ENCODE results near the gene COL12A1.

Gene COL12A1

DNA sequence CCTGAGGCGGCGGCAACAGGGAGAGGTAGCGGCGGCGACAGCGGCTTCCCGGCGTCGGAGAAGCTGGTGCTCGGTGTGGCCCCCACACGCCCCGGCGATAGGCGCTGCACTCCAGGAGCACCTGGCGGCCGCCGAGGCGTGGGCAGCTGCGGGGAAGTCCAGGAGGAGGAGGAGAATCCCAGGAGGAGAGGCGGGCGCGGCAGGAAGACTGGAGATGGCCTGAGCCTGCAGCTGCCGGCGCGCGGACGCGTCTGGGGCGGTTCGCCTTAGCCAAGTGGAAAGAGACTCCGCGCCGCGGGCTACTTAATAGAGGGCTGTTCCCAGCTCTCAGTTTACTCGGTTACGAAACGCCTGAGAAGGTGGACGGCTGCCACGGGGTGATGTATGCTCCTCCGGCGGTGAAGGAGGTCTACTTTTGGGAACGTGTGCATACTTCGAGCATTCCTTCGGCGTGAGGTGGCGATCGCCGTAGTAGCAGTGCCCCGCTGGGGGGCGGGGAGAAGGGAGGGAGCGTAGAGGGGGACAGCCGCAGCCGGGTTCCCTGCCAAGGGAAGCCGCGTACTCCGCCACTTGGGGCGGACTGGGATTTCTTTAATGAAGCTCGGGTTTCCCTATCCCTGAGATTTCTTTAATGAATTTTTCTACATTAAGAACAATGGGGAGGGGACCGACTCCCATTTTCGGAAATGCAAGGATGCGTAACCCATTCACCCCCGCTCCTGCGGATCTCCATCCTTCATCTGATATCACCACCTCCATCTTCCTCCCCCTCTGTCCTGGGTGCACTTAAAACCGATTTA, at the start of gene COL12A1:
Gene COL12A1, minus strand, starts transcription at position 278 of the 800 bp plus-strand sequence. CDS start 3,261 bp downstream, outside the sequence.
- DNase-seq: no peak

GRCh38 chr6:75250552-75250951, 44.7 kb upstream of the COL12A1 start:
- DNase-seq: no peak

DNA sequence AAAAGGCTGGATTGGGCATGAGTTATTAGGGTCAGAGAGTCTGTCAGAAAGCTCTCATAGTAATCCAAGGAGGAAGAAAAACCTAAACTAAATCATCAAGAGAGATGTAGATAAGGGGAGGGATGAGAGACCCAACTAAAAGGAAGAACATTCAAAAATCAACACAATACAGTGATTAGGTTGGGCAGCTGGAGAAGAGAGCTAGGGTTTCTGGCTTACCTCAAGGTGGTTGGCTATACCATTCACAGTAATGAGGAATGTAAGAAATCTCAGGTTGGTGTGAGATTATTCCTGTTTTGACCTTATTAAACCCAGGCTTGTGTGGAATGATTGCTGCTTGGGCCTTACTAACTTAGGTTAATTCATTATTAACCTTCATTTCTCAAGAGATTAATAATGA, 44.0 kb upstream of the COL12A1 start:
- no peak for DNase-seq

DNA sequence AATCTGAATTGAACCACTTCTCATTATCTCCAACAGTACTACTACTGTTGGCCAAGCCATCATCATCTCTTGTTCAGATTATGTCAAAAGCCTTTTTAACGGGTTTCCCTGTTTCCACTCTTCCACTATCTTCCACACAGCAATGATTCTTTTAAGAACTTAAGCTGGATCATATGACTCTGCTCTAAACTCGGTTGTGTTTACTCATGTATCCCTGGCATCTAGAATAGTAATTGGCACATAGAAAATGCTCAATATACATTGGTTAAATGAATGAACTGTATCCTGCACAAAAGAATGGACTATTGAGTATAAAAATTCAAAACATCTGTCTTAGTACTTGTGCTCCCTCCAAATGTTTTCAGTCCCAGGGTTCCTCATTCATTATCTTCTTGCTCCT, 40.5 kb upstream of the COL12A1 start:
- no peak for DNase-seq

DNA sequence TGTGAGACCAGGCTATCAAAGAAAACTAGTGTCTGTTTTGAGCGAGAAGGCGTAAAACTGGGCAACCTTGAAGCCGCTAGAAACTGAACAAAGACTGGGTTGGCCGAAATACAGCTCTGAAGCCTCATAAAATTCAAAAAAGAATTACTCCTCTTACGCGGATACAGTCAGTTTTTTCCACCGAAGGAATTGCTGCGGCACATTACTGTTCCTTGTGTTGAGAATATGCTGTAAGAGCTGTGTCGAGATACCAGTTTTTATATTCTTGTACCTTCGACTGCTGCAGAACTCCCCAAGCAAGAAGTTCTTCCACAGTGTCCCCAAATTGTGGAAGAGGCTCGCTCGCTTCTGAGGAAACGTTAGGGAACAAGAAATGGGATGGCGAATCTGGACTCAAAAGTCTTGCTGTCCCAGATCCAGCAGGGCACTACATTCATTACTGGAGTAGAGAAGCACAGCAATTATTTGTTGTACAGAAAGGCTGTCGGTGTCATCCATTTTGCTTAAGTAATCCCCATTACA, 38.3 kb upstream of the COL12A1 start:
- no peak for DNase-seq

DNA sequence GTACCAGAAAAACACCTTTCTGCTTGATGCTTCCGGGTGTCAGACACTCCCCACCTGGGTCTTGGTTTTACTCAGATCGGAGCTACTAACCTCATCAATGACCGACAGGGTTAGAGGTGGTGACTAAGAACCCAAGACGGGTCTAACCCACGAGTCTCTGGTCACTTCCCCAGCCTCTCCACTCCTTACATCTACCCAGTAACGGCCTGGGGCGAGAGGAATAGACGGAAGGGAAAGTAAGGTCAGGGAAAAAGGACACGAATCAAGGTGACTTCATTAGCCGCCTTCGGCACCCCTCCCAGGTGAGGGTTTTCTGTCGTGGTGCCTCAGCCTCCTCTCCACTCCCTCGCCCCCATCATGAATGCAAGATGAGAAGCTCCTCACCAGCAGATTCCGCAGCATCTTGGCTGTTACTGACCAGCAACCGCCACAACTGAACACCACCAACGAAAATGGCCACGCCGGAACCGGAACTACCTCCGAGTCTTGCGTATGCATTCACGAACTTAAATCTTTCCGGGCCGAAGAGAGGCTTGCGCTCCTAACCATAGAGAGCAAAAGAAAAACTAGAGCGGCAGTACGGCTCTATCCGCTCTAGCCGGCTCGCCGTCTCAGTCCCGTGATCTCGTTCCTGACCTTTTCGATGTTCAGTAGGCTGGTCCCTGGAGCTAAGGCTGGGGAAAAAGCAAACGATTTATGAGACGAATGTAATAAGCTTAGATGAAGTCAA, 37.6 kb upstream of the COL12A1 start, which contains the start of gene COX7A2:
Gene COX7A2, minus strand, starts transcription at position 469 of the 730 bp plus-strand sequence. Its CDS starts 67 bp downstream, at position 402.
- peak; percentile 92 for DNase-seq

DNA sequence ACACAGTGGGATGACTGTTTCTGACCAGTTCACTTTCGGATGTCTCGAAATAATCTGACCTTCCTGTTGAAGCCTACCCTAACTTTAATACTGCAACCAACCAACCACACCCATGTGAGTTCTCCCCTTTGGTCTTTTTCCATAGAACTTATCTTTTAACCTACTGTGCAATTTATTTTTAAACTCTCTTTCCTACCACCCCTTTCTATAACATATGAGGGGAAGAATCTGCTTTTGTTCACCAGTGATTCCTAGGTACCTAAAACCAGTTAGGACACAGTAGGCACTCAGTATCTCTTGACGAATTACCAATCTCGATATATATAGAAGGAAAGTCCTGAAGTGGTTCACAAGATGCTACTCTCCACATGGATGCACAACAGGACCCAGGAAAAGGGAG, 30.8 kb upstream of the COL12A1 start:
- DNase-seq: no peak

- DNase-seq: no peak
These were observed 29.4 kb upstream of the COL12A1 start for GRCh38 chr6:75235271-75235670.

GRCh38 chr6:75234126-75234865, 28.4 kb upstream of the COL12A1 start:
- no peak for DNase-seq

DNA sequence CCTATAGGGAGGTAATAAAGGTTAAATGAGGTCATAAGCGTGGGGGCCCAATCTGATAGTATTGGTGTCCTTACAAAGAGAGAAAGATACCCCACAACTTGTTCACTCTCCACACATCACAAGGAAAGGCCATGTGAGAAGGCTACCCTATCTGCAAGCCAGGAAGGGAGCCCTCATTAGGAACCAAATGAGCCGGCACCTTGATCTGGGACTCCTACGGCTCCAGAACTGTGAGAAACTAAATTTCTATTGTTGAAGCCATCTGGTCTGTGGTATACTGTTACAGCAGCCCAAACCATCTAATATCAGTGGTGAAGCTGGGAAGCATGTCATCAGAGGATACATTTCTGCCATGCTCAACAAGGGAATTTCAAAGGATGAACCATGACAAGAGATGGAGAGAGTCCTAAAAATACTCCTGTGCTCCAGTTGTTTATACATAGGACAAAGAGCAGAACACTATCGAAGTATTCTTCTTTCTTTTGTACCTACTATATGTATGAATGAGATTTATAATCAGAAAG, 27.3 kb upstream of the COL12A1 start:
- no peak for DNase-seq

GRCh38 chr6:75230484-75231325, 24.9 kb upstream of the COL12A1 start:
- DNase-seq: no peak

GRCh38 chr6:75224303-75224926, 18.6 kb upstream of the COL12A1 start:
- no peak for DNase-seq

DNA sequence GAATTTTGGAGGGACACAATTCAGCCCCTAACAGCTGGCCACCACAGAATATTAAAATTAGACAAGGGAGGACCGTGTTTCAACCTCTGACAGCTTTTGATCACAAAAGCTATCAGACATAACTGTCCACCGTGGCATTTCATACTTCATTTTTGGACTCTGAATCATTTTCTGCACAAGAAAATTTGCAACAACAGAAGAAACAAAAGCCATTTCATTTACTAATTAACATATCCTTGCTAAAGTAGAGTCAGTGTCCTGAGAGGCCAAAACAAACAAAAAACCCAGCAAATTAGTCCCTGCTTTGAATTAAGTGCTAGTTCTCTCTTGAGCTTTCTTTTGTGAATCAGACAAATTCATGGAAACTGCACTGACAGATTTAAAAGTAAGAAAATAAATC, 17.6 kb upstream of the COL12A1 start:
- DNase-seq: no peak

GRCh38 chr6:75222261-75222660, 16.4 kb upstream of the COL12A1 start:
- DNase-seq: no peak

- no peak for DNase-seq
These were observed 15.3 kb upstream of the COL12A1 start for GRCh38 chr6:75221116-75221515.

- DNase-seq: no peak
These were observed 14.5 kb upstream of the COL12A1 start for GRCh38 chr6:75220357-75220756.

- DNase-seq: no peak
These were observed 13.4 kb upstream of the COL12A1 start for GRCh38 chr6:75219263-75219662.

DNA sequence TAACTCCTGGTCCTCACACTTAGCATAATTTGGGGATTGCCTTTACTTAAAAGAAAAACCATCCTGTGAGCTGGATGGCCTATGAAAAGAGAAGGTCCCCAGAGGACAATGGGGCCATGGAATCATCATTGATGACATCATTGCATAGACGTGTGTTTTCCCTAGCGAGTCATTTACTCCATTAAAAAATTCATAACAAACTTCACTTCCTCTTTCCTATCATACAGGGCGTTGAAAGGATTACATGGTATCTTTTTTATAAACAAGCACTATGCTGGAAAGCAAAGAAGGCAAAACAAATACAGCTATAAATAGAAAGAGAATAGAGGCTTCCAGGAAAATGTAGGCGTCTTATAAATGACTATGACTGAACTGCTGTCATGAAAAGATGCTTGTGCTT, 11.3 kb upstream of the COL12A1 start:
- DNase-seq: no peak

- DNase-seq: no peak
These were observed 9.4 kb upstream of the COL12A1 start for GRCh38 chr6:75215291-75215690.

- no peak for DNase-seq
These were observed 7.9 kb upstream of the COL12A1 start for GRCh38 chr6:75213732-75214131.

DNA sequence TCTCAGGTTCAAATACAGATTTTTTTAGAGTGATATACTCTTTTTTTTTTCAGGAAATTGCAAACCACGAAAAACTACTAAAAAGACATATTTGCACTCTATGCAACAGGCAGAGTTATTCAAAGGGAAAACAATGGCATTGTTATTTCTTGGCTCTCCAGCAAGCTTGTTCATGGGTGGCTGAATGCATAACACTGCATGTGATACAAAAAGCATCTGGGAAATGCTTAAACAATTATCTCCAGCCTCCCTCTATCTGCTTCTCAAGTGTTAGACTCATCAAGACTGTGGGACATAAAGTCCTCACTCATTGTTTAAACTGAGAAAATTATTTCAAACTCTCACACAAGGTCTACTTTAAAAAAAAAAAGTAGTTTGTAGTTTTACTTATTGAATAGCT, 7.3 kb upstream of the COL12A1 start:
- no peak for DNase-seq

All from CD4-positive, alpha-beta T cell treated with Interleukin-10 for 1 hour (primary cell).